GM12872 (cell line): ENCODE results near the gene NFKB1.

Source experiments
- CTCF ChIP-seq: IDR thresholded peaks from 3 replicates; pipeline ENCODE4 v1.5.1; 2011; ENCODE audit warnings: low read depth, mild to moderate bottlenecking, low read length, moderate library complexity; ENCODE audit not compliant: insufficient read depth

The NFKB1 gene

GRCh38 chr4:102624505-102624904 is 123.3 kb downstream of the NFKB1 start:
- no peak for TF ChIP-seq CTCF

- TF ChIP-seq CTCF: peak; percentile 56
These were observed 124.2 kb downstream of the NFKB1 start for GRCh38 chr4:102625232-102625930.

GRCh38 chr4:102627831-102628523 is 126.8 kb downstream of the NFKB1 start:
- TF ChIP-seq CTCF: no peak

GRCh38 chr4:102629673-102630072 is 128.5 kb downstream of the NFKB1 start:
- no peak for TF ChIP-seq CTCF

- TF ChIP-seq CTCF: no peak
These were observed 130.5 kb downstream of the NFKB1 start for GRCh38 chr4:102631616-102632015.

- TF ChIP-seq CTCF: no peak
These were observed 131.3 kb downstream of the NFKB1 start for GRCh38 chr4:102632241-102633065.

GRCh38 chr4:102633100-102633499 is 131.9 kb downstream of the NFKB1 start:
- no peak for TF ChIP-seq CTCF
